22Rv1 (cell line): ENCODE measurements around the gene SGK2.

ENCODE experiments used
- H3K27ac ChIP-seq: fragments of 450-650 bp; 2 replicates; pipeline ENCODE4 v1.5.1; 2017
- ZFX ChIP-seq: fragments of 450-650 bp; IDR thresholded peaks from 2 replicates; pipeline ENCODE4 v1.6.1; 2017; ENCODE audit warnings: antibody characterized with exemption, borderline replicate concordance
- TF ChIP-seq, protein P1 (sequence below): fragments of 450-650 bp; IDR thresholded peaks from 2 replicates; pipeline ENCODE4 v1.5.1; 2017; ENCODE audit warnings: mild to moderate bottlenecking

Gene SGK2

GRCh38 chr20:43571310-43571709, 12.5 kb downstream of the SGK2 start:
- TF ChIP-seq ZFX = no peak
- TF ChIP-seq, protein P1, sequence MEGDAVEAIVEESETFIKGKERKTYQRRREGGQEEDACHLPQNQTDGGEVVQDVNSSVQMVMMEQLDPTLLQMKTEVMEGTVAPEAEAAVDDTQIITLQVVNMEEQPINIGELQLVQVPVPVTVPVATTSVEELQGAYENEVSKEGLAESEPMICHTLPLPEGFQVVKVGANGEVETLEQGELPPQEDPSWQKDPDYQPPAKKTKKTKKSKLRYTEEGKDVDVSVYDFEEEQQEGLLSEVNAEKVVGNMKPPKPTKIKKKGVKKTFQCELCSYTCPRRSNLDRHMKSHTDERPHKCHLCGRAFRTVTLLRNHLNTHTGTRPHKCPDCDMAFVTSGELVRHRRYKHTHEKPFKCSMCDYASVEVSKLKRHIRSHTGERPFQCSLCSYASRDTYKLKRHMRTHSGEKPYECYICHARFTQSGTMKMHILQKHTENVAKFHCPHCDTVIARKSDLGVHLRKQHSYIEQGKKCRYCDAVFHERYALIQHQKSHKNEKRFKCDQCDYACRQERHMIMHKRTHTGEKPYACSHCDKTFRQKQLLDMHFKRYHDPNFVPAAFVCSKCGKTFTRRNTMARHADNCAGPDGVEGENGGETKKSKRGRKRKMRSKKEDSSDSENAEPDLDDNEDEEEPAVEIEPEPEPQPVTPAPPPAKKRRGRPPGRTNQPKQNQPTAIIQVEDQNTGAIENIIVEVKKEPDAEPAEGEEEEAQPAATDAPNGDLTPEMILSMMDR = no peak
- no peak overlapping the region for H3K27ac ChIP-seq

- H3K27ac ChIP-seq = no peak overlapping the region
- TF ChIP-seq, protein P1 = no peak
- TF ChIP-seq ZFX = no peak
Observed at GRCh38 chr20:43571771-43572170, 12.9 kb downstream of the SGK2 start.

DNA sequence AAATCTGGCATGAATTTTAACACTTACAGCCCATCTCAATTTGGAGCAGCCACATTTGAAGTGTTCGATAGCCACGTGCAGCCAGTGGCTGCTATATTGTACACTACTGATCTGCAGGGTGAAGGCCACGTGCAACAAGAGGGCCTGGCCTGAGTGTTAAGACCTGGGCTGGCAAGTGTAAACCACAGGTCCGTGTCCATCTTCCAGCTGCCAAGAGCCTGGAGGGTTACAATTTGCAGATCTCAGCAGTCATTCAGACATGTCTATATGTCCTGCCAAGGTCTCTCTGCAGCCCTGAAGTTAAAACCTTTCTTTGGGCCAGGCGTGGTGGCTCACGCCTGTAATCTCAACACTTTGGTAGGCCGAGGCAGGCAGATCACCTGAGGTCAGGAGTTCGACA, 14.1 kb downstream of the SGK2 start:
- TF ChIP-seq, protein P1 = no peak
- no peak for TF ChIP-seq ZFX
- no peak overlapping the region for H3K27ac ChIP-seq

GRCh38 chr20:43576108-43576507, 17.3 kb downstream of the SGK2 start:
- no peak for TF ChIP-seq ZFX
- TF ChIP-seq, protein P1 = no peak
- no peak overlapping the region for H3K27ac ChIP-seq

- no peak overlapping the region for H3K27ac ChIP-seq
- no peak for TF ChIP-seq ZFX
- TF ChIP-seq, protein P1 = no peak
Observed at GRCh38 chr20:43579861-43580793, 21.3 kb downstream of the SGK2 start.

GRCh38 chr20:43583133-43583864, 24.5 kb downstream of the SGK2 start:
- H3K27ac ChIP-seq = no peak overlapping the region
- no peak for TF ChIP-seq ZFX

GRCh38 chr20:43583982-43584432, 25.2 kb downstream of the SGK2 start:
- TF ChIP-seq, protein P1 = no peak
- TF ChIP-seq ZFX = no peak
- H3K27ac ChIP-seq = no peak overlapping the region
